HG03342 (cell line): ENCODE measurements around the gene GSDME.
"Not testable (repeated sequence)": the region's sequence is repeated elsewhere in the genome, so short reads cannot be mapped to it uniquely, and the experiment has no call there.

ENCODE experiments used
- ATAC-seq: cut with Tn5 transposase; IDR thresholded peaks from one replicate; pipeline ENCODE4 v1.9.1; 2021; ENCODE audit warnings: mild to moderate bottlenecking, moderate library complexity; ENCODE audit not compliant: unreplicated experiment

GSDME gene

DNA sequence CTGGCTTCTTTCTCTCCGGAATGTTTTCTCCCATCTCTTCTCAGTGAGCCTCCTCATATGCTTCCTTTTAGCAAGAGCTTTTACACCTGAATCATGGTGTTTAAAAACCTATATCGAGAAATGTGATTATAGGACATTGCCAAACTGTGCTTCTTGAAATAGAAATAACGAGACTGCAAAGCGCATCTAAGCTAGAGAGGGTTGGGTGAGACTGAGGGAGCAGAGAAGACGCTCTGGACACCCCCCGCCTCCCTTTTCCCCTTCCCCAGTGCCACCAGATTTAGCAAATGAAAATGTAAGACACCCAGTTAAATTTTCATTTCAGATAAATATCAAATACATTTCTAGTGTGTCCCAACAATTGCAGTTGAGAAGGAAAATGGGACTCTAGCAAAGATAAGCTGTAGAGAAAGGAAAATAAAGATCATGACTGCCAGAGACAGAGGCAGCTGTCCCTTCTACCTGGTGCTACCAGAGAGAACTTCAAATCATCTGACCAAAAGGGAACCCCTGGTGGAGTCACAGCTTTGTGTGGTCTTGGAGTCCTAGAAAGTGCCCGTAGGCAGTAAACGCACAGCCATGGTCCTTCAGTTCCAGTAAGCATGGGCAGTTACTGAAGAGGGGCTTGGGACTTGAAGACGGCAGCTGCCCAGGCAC, 14.6 kb downstream of the GSDME start:
- no peak for ATAC-seq

- ATAC-seq, result no peak
Observed at GRCh38 chr7:24741679-24742505, 15.4 kb downstream of the GSDME start.

- no peak for ATAC-seq
Observed at GRCh38 chr7:24740871-24741270, 16.4 kb downstream of the GSDME start.

DNA sequence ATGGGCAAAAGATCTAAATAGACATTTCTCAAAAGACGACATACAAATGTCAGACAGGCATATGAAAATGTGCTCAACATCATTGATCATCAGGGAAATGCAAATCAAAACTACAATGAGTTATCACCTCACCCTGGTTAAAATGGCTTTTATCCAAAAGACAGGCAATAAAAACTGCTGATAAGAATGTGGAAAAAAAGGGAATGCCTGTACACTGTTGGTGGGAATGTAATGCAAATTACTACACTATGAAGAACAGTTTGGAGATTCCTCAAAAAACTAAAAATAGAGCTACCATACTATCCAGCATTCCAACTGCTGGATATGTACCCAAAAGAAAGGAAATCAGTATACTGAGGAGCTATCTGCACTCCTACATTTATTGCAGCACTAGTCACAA, 18.0 kb downstream of the GSDME start:
- no peak for ATAC-seq

DNA sequence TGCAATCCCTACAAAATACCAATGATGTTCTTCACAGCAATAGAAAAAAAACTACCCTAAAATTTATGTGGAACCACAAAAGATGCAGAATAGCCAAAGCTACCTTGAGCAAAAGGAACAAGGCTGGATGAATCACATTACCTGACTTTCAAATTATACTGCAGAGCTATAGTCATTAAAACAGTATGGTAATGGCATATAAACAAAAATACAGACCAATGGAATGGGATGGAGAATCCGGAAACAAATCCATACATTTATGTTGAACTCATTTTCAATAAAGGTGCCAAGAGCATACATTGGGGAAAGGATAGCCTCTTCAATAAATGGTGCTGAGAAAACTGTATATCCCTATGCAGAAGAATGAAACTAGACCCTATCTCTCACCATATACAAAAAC, 18.7 kb downstream of the GSDME start:
- no peak for ATAC-seq

- no peak for ATAC-seq
Observed at GRCh38 chr7:24737281-24737680, 20.0 kb downstream of the GSDME start.

GRCh38 chr7:24735594-24735993, 21.7 kb downstream of the GSDME start:
- not testable (repeated sequence) for ATAC-seq

- no peak for ATAC-seq
Observed at GRCh38 chr7:24734306-24734705, 23.0 kb downstream of the GSDME start.

DNA sequence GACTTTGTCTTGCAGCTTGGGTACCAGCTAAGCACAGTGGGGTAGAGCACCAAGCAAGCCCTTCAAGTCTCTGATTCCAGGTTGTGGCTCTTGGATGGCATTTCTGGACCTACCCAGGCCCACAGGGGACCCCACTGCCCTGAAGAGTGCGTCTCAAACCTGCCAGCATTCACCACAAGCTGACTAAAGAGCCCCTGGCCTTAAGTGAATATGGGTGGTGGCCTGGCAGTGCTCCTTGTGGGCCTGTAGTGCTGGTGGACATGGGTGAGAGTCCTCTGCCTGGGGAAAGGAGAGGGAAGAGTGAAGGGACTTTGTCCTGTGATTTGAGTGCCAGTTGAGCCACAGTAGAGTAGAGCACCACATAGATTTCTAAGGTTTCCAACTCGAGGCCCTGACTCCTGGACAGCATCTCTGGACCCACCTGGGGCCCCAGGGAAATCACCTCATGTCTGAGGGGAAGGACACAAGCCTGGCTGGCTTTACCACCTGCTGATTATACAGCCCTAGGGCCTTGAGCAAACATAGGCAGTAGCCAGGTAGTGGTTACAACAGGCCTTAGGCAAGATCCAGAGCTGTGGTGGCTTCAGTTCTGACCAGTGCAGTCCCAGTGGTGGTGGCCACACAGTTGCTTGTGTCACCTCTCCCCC, 23.7 kb downstream of the GSDME start:
- ATAC-seq, result no peak

DNA sequence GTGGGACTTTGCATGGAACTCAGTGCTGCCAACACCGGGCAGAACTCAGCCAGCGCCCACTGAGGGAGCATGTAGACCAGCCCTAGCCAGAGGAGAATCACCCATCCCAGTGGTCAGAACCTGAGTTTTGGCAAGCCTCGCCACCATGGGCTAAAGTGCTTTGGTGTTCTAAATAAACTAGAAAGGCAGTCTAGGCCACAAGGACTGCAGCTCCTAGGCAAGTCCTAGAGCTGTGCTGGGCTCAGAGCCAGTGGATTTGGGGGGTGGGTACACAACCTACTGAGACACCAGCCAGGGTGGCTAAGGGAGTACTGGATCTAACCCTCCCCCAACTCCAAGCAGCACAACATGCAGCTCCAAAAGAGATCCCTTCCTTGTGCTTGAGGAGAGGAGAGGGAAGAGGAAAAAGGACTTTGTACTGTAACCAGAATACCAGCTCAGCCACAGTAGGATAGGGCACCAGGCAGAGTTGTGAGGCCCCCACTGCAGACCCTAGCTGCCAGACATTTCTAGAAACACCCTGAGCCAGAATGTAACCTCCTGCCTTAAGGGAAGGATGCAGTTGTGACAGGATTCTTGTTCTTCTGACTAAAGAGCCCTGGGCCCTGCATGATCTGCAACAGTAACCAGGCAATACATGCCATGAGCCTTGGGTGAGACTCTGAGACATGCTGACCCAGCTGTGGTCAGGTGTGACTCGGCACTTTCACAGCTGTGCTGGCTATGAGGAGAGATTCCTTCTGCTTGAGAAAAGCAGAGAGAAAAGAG, 24.4 kb downstream of the GSDME start:
- ATAC-seq, result peak; percentile 72

GRCh38 chr7:24731313-24731712, 26.0 kb downstream of the GSDME start:
- no peak for ATAC-seq

GRCh38 chr7:24730018-24730369, 27.3 kb downstream of the GSDME start:
- ATAC-seq, result no peak

DNA sequence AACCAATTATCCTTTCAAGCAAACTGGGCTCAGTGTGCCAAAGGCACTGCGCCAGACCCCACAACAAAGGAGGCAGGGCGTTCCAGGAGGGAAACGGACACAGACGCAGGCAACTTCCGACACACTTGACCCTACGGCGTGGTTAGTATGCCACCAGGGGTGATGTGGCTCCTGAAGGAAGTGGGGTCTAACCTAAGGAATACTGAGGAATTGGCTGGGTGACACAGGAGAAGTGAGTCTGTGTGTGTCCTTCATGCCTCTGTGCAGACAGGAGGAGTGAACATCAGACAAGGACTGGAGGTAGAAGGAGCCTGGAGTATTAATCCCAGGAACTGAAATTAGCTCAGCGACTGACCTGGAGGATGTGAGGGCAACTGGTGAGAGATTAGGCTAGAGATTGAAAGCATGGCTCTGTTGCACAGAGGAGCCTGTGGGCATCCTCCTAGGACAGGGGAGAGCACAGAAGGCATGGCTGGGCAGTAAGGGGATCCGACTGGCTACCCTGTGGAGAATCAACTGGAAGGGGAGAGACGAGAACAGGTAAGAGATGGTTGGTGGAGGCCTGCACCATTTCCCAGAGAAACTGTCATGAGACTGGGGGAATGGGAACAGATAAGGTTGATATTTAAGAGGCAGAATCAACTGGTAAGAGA, 27.8 kb downstream of the GSDME start:
- no peak for ATAC-seq

- ATAC-seq, result no peak
Observed at GRCh38 chr7:24728503-24729364, 28.5 kb downstream of the GSDME start.

- ATAC-seq, result no peak
Observed at GRCh38 chr7:24728121-24728500, 29.2 kb downstream of the GSDME start.

DNA sequence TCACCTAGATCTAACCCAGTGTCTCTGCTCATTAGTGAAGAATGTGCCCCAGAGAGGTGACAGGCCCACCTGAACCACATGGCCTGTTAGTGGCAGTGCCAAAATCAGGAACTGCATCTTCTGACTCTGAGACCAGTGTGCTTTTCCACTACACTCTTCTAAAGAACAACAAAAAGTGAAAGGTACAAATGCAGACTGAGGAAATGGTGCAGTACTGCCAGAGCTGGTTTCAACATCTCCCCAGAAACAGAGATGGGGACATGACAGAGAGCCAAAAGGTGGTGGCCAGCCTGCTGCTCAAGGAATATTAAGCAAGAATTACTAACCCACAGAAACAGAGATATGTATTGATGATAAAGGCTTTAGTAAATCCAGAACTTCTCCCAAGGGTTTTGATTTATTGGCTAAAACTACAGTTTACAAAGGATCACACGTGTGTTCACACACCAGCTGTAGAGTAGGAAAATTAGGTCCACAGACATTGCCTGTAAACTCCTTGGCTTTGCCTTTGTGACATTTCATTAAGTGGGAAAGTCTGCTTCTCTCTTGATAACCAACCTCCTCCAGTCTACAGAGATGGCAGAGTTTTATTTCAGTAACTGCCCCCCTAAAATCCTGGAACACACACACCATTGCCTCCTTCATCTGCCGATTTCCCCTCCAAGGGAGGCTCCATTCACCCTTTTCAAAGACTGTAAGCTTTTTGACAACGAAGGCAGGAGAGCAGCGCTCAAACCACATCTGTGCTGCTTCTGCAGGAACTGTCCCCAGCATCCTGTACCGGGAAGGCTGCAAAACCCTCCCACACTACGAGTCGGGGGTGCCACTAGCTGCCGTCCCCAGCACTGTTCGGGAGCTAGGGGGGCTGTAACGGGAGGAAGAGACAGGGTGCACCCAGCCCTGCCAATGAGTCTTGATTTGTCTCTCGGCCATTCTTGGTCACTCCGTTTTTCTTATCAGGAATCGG, 29.8 kb downstream of the GSDME start:
- peak; percentile 83 for ATAC-seq

GRCh38 chr7:24725554-24726241, 31.6 kb downstream of the GSDME start:
- no peak for ATAC-seq
